NCI-H1436 (cell line): ENCODE data around the gene DTNA.

Experiments used
- DNase-seq: peaks from one replicate; lab custom pipeline; 2025; lab: John Stamatoyannopoulos, UW

DTNA gene

GRCh38 chr18:34807106-34807796 lies 97.2 kb downstream of the DTNA start:
- no peak for DNase-seq

- DNase-seq = no peak
Measured at GRCh38 chr18:34808389-34808788, 98.3 kb downstream of the DTNA start.

GRCh38 chr18:34809451-34810072 lies 99.5 kb downstream of the DTNA start:
- DNase-seq = no peak

GRCh38 chr18:34816183-34816582 lies 106.1 kb downstream of the DTNA start:
- DNase-seq = no peak

GRCh38 chr18:34817636-34818035 lies 107.5 kb downstream of the DTNA start:
- DNase-seq = no peak

- DNase-seq = no peak
Measured at GRCh38 chr18:34818064-34818463, 108.0 kb downstream of the DTNA start.

GRCh38 chr18:34820360-34821065 lies 110.4 kb downstream of the DTNA start:
- no peak for DNase-seq

- no peak for DNase-seq
Measured at GRCh38 chr18:34821669-34822210, 111.6 kb downstream of the DTNA start.

- no peak for DNase-seq
Measured at GRCh38 chr18:34828093-34828492, 118.0 kb downstream of the DTNA start.

GRCh38 chr18:34834897-34835296 lies 124.8 kb downstream of the DTNA start:
- no peak for DNase-seq

GRCh38 chr18:34835466-34835865 lies 125.4 kb downstream of the DTNA start:
- DNase-seq = no peak

GRCh38 chr18:34837769-34838272 lies 127.7 kb downstream of the DTNA start:
- DNase-seq = no peak

- no peak for DNase-seq
Measured at GRCh38 chr18:34838669-34839068, 128.6 kb downstream of the DTNA start.

GRCh38 chr18:34840256-34840826 lies 130.2 kb downstream of the DTNA start:
- DNase-seq = no peak

GRCh38 chr18:34841891-34842290 lies 131.8 kb downstream of the DTNA start:
- DNase-seq = no peak

- DNase-seq = no peak
Measured at GRCh38 chr18:34844072-34844471, 134.0 kb downstream of the DTNA start.

GRCh38 chr18:34844732-34845459 lies 134.8 kb downstream of the DTNA start:
- DNase-seq = no peak

GRCh38 chr18:34847408-34847807 lies 137.3 kb downstream of the DTNA start:
- no peak for DNase-seq

- no peak for DNase-seq
Measured at GRCh38 chr18:34848156-34848555, 138.1 kb downstream of the DTNA start.

GRCh38 chr18:34848695-34849094 lies 138.6 kb downstream of the DTNA start:
- DNase-seq = no peak

GRCh38 chr18:34857320-34857719 lies 147.2 kb downstream of the DTNA start:
- DNase-seq = no peak

GRCh38 chr18:34858188-34858587 lies 148.1 kb downstream of the DTNA start:
- no peak for DNase-seq
